Measurements from ENCODE around the gene TIMM50.

TIMM50 gene

GRCh38 chr19:39539165-39539517, 58.5 kb downstream of the TIMM50 start:
- DNase-seq = no peak

GRCh38 chr19:39539518-39540332, 59.1 kb downstream of the TIMM50 start, which contains the start of gene EID2:
TSS of gene EID2 (minus strand) at chr19:39540161. CDS start at chr19:39540079, 82 bp downstream.
- peak; percentile 67 for DNase-seq

- no peak for DNase-seq
Observed at GRCh38 chr19:39540333-39540673, 59.7 kb downstream of the TIMM50 start.

Measured in NCI-H1417 treated with DMSO at 0.1 percent for 48 hours (cell line).